H1 (cell line): ENCODE results near the gene HBEGF.

Experiments
- ASH2L ChIP-seq: fragments of 200-600, 300-600 bp; sonication (generic); IDR thresholded peaks from one replicate; pipeline ENCODE4 v1.7.1; 2017; ENCODE audit warnings: low read length
- CTCF ChIP-seq, 3 experiments: IDR thresholded peaks; 1 replicate in 2 of 3; 2 replicates in 1 of 3; pipeline versions ENCODE4 v1.5.1 to v1.6.1; 2011; ENCODE audit warnings: low read length in 3 of 3, mild to moderate bottlenecking in 3 of 3, inconsistent platforms in 2 of 3, low read depth in 1 of 3, moderate library complexity in 1 of 3; ENCODE audit not compliant: insufficient read depth in 1 of 3; ENCODE audit errors: control extremely low read depth in 1 of 3
- JUND ChIP-seq: IDR thresholded peaks from 2 replicates; pipeline ENCODE4 v1.6.1; 2011; ENCODE audit warnings: mild to moderate bottlenecking, improper control_type of control experiment, low read length
- POLR2A ChIP-seq, 2 experiments: IDR thresholded peaks; 1 replicate in 1 of 2; 2 replicates in 1 of 2; pipeline ENCODE4 v1.6.1; 2011; ENCODE audit warnings: low read depth in 2 of 2, low read length in 2 of 2, mild to moderate bottlenecking in 2 of 2; ENCODE audit errors: control extremely low read depth in 1 of 2
- POLR2AphosphoS5 ChIP-seq: IDR thresholded peaks from 2 replicates; pipeline ENCODE4 v1.6.1; 2011; ENCODE audit warnings: low read depth, low read length
- RFX5 ChIP-seq: IDR thresholded peaks from 2 replicates; pipeline ENCODE4 v1.6.1; 2011; ENCODE audit warnings: low read depth, low read length, improper control_type of control experiment, borderline replicate concordance
- TEAD4 ChIP-seq: IDR thresholded peaks from 2 replicates; pipeline ENCODE4 v1.6.1; 2012; ENCODE audit warnings: low read depth, low read length, inconsistent platforms, mixed read lengths
- YY1 ChIP-seq: IDR thresholded peaks from 2 replicates; pipeline ENCODE4 v1.6.1; 2011; ENCODE audit warnings: low read depth, mild to moderate bottlenecking, low read length

GRCh38 chr5:140361901-140362300, 15.5 kb upstream of the HBEGF start:
- no peak for TF ChIP-seq POLR2AphosphoS5
- TF ChIP-seq YY1: no peak
- no peak for TF ChIP-seq POLR2A (IDR thresholded peaks at IDR 0.05; ENCODE audit: control extremely low read depth in 1 of 2, low read depth in 2 of 2, low read length in 2 of 2)
- no peak for TF ChIP-seq RFX5
- TF ChIP-seq JUND: no peak
- TF ChIP-seq ASH2L: no peak
- TF ChIP-seq CTCF (IDR thresholded peaks at IDR 0.05; ENCODE audit: control extremely low read depth in 1 of 3, insufficient read depth in 1 of 3, low read depth in 1 of 3, low read length in 3 of 3): no peak
- no peak for TF ChIP-seq TEAD4
